GM19099 (cell line): Measurements from ENCODE around the gene C20orf173.

Experiments
- POLR2A ChIP-seq: IDR thresholded peaks from 3 replicates; pipeline ENCODE4 v1.6.1; 2011; ENCODE audit warnings: low read depth; ENCODE audit not compliant: insufficient read length; ENCODE audit errors: extremely low read depth

The C20orf173 gene

DNA sequence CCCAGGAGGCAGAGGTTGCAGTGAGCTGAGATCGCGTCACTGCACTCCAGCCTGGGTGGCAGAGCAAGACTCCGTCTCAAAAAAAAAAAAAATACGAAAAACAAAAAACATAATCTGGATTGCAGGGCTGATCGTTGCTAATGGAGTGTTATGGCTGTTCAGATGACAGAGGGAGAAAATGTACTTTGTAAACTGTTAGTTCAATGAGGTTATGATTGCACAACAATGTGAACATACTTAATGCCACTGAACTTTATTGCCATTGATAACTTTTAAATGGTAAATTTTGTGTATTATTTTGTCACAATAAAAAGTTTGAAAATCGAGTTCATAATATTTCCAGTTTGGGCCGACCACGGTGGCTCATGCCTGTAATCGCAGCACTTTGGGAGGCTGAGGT, 10.5 kb downstream of the C20orf173 start:
- TF ChIP-seq POLR2A = no peak

DNA sequence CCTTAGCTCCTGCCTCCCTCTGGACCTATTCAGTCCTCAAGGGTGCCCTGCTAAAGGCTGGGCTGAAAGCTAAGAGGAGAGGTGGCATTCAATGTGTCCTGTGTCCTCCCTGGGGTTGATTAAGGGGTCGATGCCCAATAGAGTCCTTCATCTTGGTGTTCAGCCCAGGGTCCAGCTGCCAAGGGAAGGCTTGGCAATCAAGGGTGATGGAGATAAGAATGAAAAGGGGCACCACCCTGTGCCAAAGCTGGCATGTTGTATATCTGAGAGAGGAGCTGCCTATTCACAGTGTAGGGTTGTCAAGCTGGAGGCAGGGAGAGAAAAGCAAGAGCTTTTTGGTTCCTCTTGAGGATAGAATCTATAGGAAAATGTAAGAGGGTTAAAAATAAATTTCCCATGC, 12.3 kb downstream of the C20orf173 start:
- TF ChIP-seq POLR2A = no peak

DNA sequence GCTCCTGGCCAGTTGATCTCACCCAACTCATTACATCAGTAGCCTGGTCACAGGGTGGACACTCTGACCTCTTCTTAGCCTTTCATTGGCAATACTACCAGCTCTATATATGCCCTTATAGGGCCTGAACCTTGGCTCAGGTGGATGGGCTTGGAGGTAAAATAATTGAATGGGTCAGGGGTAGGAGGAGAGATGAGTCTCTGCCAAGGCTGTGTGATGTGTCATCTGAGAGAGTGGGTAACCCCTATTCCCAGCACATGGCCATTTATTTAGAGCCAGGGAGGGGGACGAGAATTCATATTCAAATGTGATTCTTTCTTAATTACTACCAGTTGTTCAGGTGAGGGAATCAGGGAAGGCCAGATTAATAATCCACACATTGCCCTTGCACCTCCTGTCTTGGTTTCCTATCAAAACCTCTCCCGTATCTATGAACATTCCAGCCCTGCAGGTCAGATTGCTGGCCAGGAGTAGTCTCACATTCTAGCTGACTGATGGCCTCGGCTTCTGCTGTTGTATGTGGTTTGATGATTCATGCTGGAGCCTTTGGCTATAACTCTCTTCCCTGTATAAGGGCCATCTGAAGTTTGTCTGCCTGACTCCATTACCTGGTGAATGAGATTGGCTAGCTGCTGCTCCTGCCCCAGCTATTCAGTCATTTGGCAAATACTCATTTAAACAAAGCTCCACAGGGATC, 13.4 kb downstream of the C20orf173 start:
- TF ChIP-seq POLR2A = no peak

DNA sequence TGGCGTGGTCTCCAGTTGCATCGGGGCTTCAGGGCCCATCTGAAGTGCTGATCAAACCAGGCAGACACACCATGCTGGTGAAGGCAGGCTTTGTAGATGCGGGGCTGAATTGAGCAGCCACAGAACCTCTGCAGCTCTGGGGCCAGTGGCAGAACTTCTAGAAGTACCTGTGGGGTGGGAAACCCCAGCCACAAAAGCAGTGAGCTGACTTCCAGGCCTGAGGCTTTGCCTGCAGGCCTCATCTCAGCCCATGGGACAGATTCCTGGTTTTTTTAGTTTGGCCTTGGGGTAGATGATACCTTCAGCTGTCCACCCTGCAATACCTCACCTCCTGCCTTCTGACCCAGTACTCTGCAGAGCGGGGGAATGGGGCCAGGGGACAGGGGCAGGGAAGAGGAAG, 14.1 kb downstream of the C20orf173 start:
- TF ChIP-seq POLR2A = no peak

DNA sequence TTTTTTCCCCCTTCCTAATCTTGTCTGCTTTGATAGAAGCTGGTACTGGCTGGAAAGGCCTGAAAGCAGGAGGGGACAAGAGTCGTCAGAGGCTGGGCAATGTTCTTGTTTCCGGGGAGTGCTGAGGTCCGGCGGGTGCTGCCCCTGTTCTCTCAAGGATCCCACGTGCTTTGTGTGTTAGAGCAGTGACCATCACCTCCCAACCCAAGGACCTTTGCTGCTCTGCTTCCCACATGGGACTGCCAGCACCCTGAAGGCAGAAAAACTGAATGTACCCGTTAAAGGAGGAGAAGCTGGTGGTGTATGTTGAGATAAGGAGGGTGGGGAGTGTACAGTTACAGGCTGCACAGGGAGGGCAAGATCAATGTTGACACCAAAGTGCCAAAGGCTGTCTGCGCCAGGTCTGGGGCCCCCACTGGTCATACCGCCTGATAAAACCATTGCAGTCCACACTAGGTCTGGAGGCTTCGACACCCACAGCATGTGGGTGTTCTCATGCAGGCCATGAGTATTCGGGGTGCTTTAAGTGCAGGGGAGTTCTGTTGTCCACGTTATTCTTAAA, 15.0 kb downstream of the C20orf173 start:
- TF ChIP-seq POLR2A = no peak

DNA sequence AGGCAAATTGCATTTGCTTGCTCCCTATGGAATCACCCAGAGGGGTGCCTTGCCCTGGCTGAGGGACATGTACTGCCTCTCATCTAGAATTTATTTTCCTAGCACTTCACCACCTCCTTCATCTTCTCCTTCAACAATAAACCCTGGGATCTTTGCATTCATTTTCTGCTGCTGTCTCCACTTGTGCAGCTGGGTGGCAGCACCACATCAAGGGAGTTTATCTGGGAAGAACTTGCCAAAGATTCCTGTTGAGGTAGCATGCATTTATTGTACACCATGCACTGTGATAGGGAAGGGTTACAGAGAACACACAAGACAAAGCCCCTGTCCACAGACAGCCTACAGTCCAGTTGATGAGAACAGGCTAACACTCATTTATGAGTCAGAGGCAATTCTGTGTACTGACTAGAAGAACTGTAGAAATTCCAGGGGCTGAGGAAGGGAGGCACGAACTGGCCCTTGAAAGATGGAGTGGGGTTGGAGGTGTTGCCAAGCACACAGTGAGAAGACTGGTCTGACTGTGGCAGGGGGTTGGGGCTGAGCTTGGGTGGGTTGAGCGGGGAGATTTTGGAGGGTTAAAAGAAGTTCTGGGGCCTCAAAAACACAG, 17.5 kb downstream of the C20orf173 start:
- no peak for TF ChIP-seq POLR2A

DNA sequence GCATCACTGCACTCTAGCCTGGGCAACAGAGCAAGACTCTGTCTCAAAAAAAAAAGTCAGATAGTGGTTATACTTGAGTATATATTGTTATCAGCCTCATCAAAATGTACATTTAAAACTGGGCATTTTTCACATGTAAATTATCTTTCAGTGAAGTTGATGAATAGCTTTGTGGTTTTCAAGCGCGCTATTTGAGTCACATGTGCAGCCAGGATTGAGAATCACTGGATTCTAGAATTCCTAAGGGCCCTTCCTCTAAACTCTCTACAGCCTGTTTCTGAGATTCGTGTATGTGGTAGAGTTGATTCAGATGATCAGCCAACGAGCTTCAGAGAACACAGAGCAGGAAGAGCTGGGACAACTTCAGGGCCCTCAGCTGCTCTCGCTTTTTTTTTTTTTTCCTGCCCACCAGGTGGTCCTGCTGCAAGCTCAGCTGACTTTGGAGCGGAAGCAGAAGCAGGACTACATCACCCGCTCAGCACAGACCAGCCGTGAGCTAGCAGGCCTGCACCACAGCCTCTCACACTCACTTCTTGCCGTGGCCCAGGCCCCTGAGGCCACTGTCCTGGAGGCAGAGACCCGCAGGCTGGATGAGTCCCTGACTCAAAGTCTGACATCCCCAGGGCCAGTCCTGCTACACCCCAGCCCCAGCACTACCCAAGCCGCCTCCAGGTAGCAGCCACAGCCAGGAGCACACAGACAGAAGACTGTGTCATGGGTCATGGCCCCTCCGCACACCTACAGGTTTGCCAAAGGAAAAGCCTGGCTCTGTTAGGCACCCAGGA, 18.3 kb downstream of the C20orf173 start:
- TF ChIP-seq POLR2A = no peak

DNA sequence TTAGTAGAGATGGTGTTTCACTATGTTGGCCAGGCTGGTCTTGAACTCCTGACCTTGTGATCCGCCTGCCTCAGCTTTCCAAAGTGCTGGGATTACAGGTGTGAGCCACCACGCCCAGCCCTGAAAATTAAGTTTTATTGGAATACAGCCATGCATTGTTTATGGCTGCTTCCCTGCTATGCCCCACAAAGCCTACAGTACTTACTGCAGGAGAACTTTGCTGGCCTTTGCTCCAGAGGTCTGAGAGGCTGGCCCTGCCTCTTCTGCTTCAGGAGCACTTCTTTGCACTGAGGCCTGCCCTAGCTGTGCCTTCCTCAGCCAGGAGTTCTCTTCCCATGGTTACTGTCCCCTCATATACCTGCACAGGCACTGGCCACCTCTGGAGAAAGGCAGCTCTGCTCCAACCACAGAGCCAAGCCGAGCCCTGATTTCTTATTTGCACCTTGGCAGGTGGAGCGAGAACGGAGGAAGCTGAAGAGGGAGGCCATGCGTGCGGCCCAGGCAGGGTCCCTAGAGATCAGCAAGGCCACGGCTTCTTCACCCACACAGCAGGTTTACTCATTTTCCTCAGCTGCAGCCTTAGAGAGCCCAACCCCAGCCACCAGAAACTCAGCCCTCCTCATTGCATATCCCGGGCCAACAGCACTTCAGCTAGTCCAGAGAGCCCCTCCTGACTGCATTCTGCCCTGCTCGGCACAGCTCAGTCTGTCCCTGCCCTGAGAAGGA, 20.8 kb downstream of the C20orf173 start:
- TF ChIP-seq POLR2A = no peak

DNA sequence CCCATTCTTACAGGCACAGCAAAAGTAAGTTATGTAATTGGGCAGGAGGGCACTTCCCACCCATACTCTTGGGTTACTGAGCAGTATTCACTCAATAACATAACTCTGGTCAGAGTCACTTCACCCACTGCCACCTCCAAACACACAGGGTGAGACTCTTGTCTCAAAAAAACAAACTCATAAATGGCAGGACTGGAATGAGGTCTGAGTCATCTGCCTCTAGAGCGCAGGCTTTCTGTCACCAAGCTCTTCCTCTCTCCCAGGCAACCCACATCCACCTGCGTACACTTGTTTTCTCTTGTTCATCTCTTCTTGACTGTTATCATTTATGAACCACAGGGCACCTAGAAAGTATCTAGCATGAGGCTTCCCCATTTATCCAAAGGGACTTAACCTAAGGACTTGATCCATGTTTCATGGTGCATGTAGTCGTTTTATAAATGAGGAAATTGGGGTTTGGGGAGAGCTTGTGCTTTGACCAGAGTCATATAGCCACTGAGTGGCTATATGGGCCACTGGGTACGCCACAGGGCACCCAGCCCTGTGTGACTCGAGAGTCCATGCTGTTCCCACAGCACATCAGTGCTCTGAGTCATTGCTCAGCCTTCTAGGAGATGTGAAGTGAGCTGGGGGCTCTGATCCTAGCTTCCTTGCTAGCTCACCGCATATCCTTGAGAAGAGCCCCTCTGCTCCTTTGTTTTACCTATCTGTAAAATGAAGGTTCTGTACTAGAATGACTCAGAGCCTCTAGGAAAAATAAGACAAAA, 22.4 kb downstream of the C20orf173 start:
- TF ChIP-seq POLR2A = no peak

DNA sequence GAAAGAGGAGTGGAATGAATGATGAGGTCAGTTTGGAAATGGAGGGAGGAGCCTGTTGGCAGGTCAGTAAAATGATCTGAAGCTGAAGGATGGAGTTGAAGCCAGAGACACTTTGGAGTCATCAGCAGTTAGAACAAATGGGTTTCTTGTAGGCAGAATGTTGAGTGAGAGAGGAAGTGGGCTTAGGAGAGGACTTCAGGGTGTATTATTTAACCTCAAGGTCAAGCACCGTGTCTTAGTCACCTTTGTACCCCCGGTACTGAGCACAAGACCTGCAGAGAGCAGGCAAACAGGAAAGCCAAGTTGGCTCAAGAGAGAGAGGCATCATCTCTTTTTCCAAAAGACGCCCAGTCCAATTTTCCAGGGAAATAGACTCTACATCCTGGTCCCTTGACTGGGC, 23.3 kb downstream of the C20orf173 start:
- no peak for TF ChIP-seq POLR2A

DNA sequence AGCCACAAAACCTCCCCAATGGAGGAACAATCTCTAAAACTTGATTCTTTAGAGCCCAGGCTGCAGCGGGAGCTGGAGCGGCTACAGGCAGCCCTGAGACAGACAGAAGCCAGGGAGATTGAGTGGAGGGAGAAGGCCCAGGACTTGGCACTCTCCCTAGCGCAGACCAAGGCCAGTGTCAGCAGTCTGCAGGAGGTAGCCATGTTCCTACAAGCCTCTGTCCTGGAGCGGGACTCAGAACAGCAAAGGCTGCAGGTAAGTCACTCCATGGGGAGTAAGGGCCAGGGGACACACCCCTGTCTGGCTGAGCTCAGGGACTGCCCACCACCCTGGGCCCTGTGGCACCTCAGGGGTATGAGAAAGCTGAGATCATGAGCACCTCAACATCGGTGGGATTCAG, 24.7 kb downstream of the C20orf173 start:
- no peak for TF ChIP-seq POLR2A

DNA sequence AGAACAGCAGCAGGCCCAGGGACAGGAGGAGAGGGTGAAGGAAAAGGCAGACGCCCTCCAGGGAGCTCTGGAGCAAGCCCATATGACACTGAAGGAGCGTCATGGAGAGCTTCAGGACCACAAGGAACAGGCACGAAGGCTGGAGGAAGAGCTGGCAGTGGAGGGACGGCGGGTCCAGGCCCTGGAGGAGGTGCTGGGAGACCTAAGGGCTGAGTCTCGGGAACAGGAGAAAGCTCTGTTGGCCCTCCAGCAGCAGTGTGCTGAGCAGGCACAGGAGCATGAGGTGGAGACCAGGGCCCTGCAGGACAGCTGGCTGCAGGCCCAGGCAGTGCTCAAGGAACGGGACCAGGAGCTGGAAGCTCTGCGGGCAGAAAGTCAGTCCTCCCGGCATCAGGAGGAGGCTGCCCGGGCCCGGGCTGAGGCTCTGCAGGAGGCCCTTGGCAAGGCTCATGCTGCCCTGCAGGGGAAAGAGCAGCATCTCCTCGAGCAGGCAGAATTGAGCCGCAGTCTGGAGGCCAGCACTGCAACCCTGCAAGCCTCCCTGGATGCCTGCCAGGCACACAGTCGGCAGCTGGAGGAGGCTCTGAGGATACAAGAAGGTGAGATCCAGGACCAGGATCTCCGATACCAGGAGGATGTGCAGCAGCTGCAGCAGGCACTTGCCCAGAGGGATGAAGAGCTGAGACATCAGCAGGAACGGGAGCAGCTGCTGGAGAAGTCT, 25.5 kb downstream of the C20orf173 start:
- TF ChIP-seq POLR2A = no peak

DNA sequence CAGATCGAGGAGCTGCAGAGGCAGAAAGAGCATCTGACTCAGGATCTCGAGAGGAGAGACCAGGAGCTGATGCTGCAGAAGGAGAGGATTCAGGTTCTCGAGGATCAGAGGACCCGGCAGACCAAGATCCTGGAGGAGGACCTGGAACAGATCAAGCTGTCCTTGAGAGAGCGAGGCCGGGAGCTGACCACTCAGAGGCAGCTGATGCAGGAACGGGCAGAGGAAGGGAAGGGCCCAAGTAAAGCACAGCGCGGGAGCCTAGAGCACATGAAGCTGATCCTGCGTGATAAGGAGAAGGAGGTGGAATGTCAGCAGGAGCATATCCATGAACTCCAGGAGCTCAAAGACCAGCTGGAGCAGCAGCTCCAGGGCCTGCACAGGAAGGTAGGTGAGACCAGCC, 26.2 kb downstream of the C20orf173 start:
- TF ChIP-seq POLR2A = no peak

DNA sequence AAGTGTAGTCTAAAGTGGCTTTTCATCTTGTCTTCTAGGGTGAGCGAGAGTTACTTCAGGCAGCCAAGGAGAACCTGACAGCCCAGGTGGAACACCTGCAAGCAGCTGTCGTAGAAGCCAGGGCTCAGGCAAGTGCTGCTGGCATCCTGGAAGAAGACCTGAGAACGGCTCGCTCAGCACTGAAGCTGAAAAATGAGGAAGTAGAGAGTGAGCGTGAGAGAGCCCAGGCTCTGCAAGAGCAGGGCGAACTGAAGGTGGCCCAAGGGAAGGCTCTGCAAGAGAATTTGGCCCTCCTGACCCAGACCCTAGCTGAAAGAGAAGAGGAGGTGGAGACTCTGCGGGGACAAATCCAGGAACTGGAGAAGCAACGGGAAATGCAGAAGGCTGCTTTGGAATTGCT, 27.1 kb downstream of the C20orf173 start:
- TF ChIP-seq POLR2A = no peak
